GM19099 (cell line): ENCODE data around the gene MRPL4.
A peak's percentile ranks its signal among the peaks of the same experiment; 100 is the strongest.

Source experiments
- POLR2A ChIP-seq: IDR thresholded peaks from 3 replicates; pipeline ENCODE4 v1.6.1; 2011; ENCODE audit warnings: low read depth; ENCODE audit not compliant: insufficient read length; ENCODE audit errors: extremely low read depth

Gene MRPL4

GRCh38 chr19:10270180-10270615 is 18.2 kb downstream of the MRPL4 start:
- TF ChIP-seq POLR2A = no peak

GRCh38 chr19:10270616-10271394 is 18.8 kb downstream of the MRPL4 start, which contains the start of gene ICAM1:
ICAM1 (plus strand) TSS chr19:10271120; CDS start chr19:10271160, 40 bp downstream.
- peak; percentile 99 for TF ChIP-seq POLR2A

GRCh38 chr19:10271543-10272086 is 19.6 kb downstream of the MRPL4 start:
- TF ChIP-seq POLR2A = no peak

GRCh38 chr19:10274589-10274988 is 22.6 kb downstream of the MRPL4 start:
- TF ChIP-seq POLR2A = no peak

- TF ChIP-seq POLR2A = peak; percentile 34
Observed at GRCh38 chr19:10277795-10278589, 26.0 kb downstream of the MRPL4 start.

GRCh38 chr19:10278935-10279334 is 26.9 kb downstream of the MRPL4 start:
- no peak for TF ChIP-seq POLR2A

- no peak for TF ChIP-seq POLR2A
Observed at GRCh38 chr19:10279737-10280442, 27.9 kb downstream of the MRPL4 start.

- TF ChIP-seq POLR2A = peak; percentile 18
Observed at GRCh38 chr19:10282043-10282442, 30.0 kb downstream of the MRPL4 start.

- no peak for TF ChIP-seq POLR2A
Observed at GRCh38 chr19:10283301-10284064, 31.5 kb downstream of the MRPL4 start.

GRCh38 chr19:10284065-10284959 is 32.3 kb downstream of the MRPL4 start:
- TF ChIP-seq POLR2A = peak; percentile 34

GRCh38 chr19:10284960-10285278 is 32.9 kb downstream of the MRPL4 start:
- TF ChIP-seq POLR2A = no peak

- no peak for TF ChIP-seq POLR2A
Observed at GRCh38 chr19:10285393-10285792, 33.4 kb downstream of the MRPL4 start.
